GM12878 (cell line): Measurements from ENCODE around the gene SIGLEC14. TPM values are rescaled to one million over a fixed set of nuclear protein-coding genes. Genes with fewer than 3 reads are reported as not detected.
A peak's percentile ranks its signal among the peaks of the same experiment; 100 is the strongest.

Source experiments
- CBX3 ChIP-seq: fragments of 200-600 bp; sonication (generic); IDR thresholded peaks from 2 replicates; pipeline ENCODE4 v1.6.1; 2016; ENCODE audit warnings: low read depth, borderline replicate concordance
- CUX1 ChIP-seq: IDR thresholded peaks from 2 replicates; pipeline ENCODE4 v1.6.1; 2012; ENCODE audit warnings: improper control_type of control experiment, low read depth, low read length; ENCODE audit not compliant: insufficient replicate concordance
- EED ChIP-seq: sonication (generic); IDR thresholded peaks from 2 replicates; pipeline ENCODE4 v1.6.1; 2016; ENCODE audit warnings: antibody characterized with exemption, low read depth
- EGR1 ChIP-seq, 2 experiments: IDR thresholded peaks; 1 replicate in 1 of 2; 2 replicates in 1 of 2; pipeline ENCODE4 v1.6.1; 2011 to 2012; ENCODE audit warnings: low read depth in 2 of 2, low read length in 2 of 2, borderline replicate concordance in 1 of 2, mild to moderate bottlenecking in 1 of 2, moderate library complexity in 1 of 2
- ETV6 ChIP-seq, 2 experiments: fragments of 450-650 bp in 1 of 2; IDR thresholded peaks in 1 of 2; conservative IDR thresholded peaks in 1 of 2; 2 replicates each; pipeline ENCODE4 v1.6.1; 2014; ENCODE audit warnings: antibody characterized with exemption in 1 of 2, borderline replicate concordance in 1 of 2, low read depth in 1 of 2, mild to moderate bottlenecking in 1 of 2, moderate library complexity in 1 of 2
- GATAD2B ChIP-seq: fragments of 450-650 bp; conservative IDR thresholded peaks from 2 replicates; pipeline ENCODE4 v1.6.1; 2017; ENCODE audit warnings: low read depth, mild to moderate bottlenecking, moderate library complexity
- IKZF2 ChIP-seq, 2 experiments: fragments of 450-650 bp; IDR thresholded peaks; 2 replicates each; pipeline ENCODE4 v1.6.1; 2017; ENCODE audit warnings: mild to moderate bottlenecking in 2 of 2, moderate library complexity in 2 of 2
- NFYA ChIP-seq: IDR thresholded peaks from 2 replicates; pipeline ENCODE4 v1.6.1; 2011; ENCODE audit warnings: low read depth, mild to moderate bottlenecking, low read length, improper control_type of control experiment, borderline replicate concordance
- PAX8 ChIP-seq: fragments of 450-650 bp; IDR thresholded peaks from 2 replicates; pipeline ENCODE4 v1.6.1; 2017; ENCODE audit warnings: mild to moderate bottlenecking, moderate library complexity
- RAD21 ChIP-seq: IDR thresholded peaks from 2 replicates; pipeline ENCODE4 v1.6.1; 2011; ENCODE audit warnings: mild to moderate bottlenecking, low read depth, low read length, moderate library complexity; ENCODE audit not compliant: insufficient read depth
- RAD51 ChIP-seq: fragments of 450-650 bp; IDR thresholded peaks from 2 replicates; pipeline ENCODE4 v1.6.1; 2016; ENCODE audit warnings: moderate library complexity, mild to moderate bottlenecking, inconsistent platforms
- REST ChIP-seq: IDR thresholded peaks from 2 replicates; pipeline ENCODE4 v1.6.1; 2012; ENCODE audit warnings: mild to moderate bottlenecking, low read depth, low read length
- TCF12 ChIP-seq: IDR thresholded peaks from 2 replicates; pipeline ENCODE4 v1.6.1; 2011; ENCODE audit warnings: low read depth, mild to moderate bottlenecking, low read length
- ZBTB4 ChIP-seq: fragments of 450-650 bp; formaldehyde crosslinking; IDR thresholded peaks from 2 replicates; pipeline ENCODE4 v1.4.0; 2022; ENCODE audit warnings: mild to moderate bottlenecking, moderate library complexity
- polyA plus RNA-seq, 11 experiments: library from polyadenylated mRNA; depleted of rRNA in 4 of 11; unstranded in 6 of 11; stranded (reverse) in 5 of 11; fragments of >200 nt; fragmentation: Nextera tagmentation in 4 of 11; fragmentation: Illumina TruSeq in 1 of 11; extraction: Ambion mirVana in 4 of 11; extraction: Trizol in 1 of 11; gene quantifications; 1 replicate in 1 of 11; 2 replicates in 10 of 11; pipeline versions ENCODE4 v1.2.1 to v1.2.3, GENCODE V29; 2011 to 2016; ENCODE audit warnings: inconsistent platforms in 2 of 11, missing spikeins in 2 of 11, low read depth in 1 of 11
- total RNA-seq, 4 experiments: library from RNA; depleted of rRNA in 3 of 4; stranded (reverse); fragments of >200 nt in 3 of 4; fragmentation: Illumina TruSeq in 1 of 4; extraction: Trizol in 1 of 4; gene quantifications; 2 replicates each; pipeline versions ENCODE4 v1.2.1 to v1.2.3, GENCODE V29; 2013 to 2021
- TF ChIP-seq, protein P1 (sequence below): IDR thresholded peaks from 2 replicates; pipeline ENCODE4 v1.6.1; 2011; ENCODE audit warnings: borderline replicate concordance, low read depth, mild to moderate bottlenecking, moderate library complexity, mixed read lengths, low read length; ENCODE audit not compliant: insufficient read depth; ENCODE audit errors: extremely low read length

The SIGLEC14 gene
- total and polyA plus RNA-seq, 10 of the 15 experiments (the other 5 are each of a cell fraction or from before 2014, with no cell fraction given) = 0.57 to 8.4 (median 4.6) TPM

DNA sequence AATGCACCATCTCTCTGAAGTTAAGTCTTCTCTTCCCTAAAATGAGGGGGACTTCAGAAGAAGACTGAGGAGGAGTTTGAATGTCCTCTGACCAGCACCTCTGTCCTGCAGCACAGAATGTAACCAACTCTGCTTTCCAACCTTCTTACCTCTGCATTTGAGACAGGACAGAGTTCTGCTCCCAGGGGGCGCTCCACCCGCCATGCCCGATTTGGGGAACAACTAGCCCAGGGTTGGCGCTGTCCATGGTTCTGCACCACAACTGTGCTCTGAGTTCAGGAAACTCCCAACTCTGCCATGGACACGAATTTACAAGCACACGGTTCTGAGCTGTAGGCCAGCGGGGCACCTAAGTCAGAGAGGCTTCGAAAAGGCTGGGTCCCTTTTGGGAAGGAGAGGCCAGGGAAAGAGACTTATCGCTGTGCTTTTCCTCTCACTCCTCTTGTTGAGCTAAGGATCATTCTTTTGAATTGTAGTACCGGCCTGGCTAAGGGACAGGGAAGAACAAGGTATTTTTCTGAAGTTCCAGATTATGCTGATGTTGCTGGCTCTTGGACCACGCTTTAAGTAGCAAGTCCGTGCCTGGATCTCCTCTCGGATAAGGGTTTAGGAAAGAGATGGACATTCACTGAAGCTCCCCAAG lies 38.6 kb downstream of the SIGLEC14 start (continued):
- TF ChIP-seq ZBTB4 (CRISPR knock-in tag) (no peak), EGR1 (IDR thresholded peaks at IDR 0.05; ENCODE audit: borderline replicate concordance in 1 of 2, low read depth in 2 of 2, low read length in 2 of 2) (no peak), RAD21 (peak; percentile 67), CBX3 (no peak), PAX8 (no peak), REST (peak; percentile 100), ETV6 (conservative IDR thresholded peaks at IDR 0.05 in 1 of 2, IDR thresholded peaks at IDR 0.05 in 1 of 2; ENCODE audit: borderline replicate concordance in 1 of 2, low read depth in 1 of 2) (0 out of 4 replicates have a peak, but pooled peaks of 1 of the 2 experiments have one; percentile 33), GATAD2B (no peak), TCF12 (0 out of 2 replicates have a peak, but pooled peaks have one; percentile 3), IKZF2 (IDR thresholded peaks at IDR 0.05) (peak; percentile 32 to 63; a peak in 3 of 4 replicates), CUX1 (no peak), NFYA (no peak), EED (peak; percentile 82), RAD51 (no peak)
- TF ChIP-seq, protein P1, sequence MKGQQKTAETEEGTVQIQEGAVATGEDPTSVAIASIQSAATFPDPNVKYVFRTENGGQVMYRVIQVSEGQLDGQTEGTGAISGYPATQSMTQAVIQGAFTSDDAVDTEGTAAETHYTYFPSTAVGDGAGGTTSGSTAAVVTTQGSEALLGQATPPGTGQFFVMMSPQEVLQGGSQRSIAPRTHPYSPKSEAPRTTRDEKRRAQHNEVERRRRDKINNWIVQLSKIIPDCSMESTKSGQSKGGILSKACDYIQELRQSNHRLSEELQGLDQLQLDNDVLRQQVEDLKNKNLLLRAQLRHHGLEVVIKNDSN = no peak
